SK-N-SH treated with all-trans-retinoic acid at 6 μM for 48 hours (cell line): ENCODE data around the gene STX10.

Experiments
- ATAC-seq: fragments of 200-7000 bp; cut with Tn5 transposase; 3 replicates; pipeline ENCODE4 v1.9.1; 2020; ENCODE audit warnings: mild to moderate bottlenecking, moderate library complexity
- ARNTL ChIP-seq: fragments of 450-650 bp; formaldehyde crosslinking; IDR thresholded peaks from 2 replicates; pipeline ENCODE4 v1.5.0; 2020; ENCODE audit warnings: low read depth, mild to moderate bottlenecking, moderate library complexity, borderline replicate concordance
- CSDC2 ChIP-seq: fragments of 250-450 bp; sonication (Bioruptor Pico); IDR thresholded peaks from 2 replicates; pipeline ENCODE4 v1.5.0; 2020; ENCODE audit warnings: mild to moderate bottlenecking, moderate library complexity
- ESRRG ChIP-seq: fragments of 250-450 bp; sonication (Bioruptor Pico); IDR thresholded peaks from 2 replicates; pipeline ENCODE4 v1.6.1; 2021; ENCODE audit warnings: mild to moderate bottlenecking
- GLIS3 ChIP-seq: fragments of 250-450 bp; sonication (Bioruptor Pico); IDR thresholded peaks from 2 replicates; pipeline ENCODE4 v1.5.0; 2020; ENCODE audit warnings: mild to moderate bottlenecking, moderate library complexity
- ISL1 ChIP-seq: fragments of 250-450 bp; sonication (Bioruptor Pico); IDR thresholded peaks from 2 replicates; pipeline ENCODE4 v2.1.2; 2022; ENCODE audit warnings: mild to moderate bottlenecking, moderate library complexity
- PPARA ChIP-seq: fragments of 250-450 bp; sonication (Bioruptor Pico); IDR thresholded peaks from 2 replicates; pipeline ENCODE4 v1.5.0; 2020; ENCODE audit warnings: mild to moderate bottlenecking, borderline replicate concordance
- SNAI2 ChIP-seq: fragments of 250-450 bp; sonication (Bioruptor Pico); IDR thresholded peaks from 2 replicates; pipeline ENCODE4 v1.5.0; 2020; ENCODE audit warnings: mild to moderate bottlenecking, moderate library complexity
- TCF4 ChIP-seq: fragments of 250-450 bp; sonication (Bioruptor Pico); IDR thresholded peaks from 2 replicates; pipeline ENCODE4 v1.8.0; 2021; ENCODE audit warnings: mild to moderate bottlenecking, moderate library complexity, borderline replicate concordance
- TOX ChIP-seq: fragments of 250-450 bp; sonication (Bioruptor Pico); IDR thresholded peaks from 2 replicates; pipeline ENCODE4 v1.8.0; 2021; ENCODE audit warnings: mild to moderate bottlenecking, moderate library complexity, borderline replicate concordance
- ZC3H10 ChIP-seq: fragments of 250-450 bp; sonication (Bioruptor Pico); IDR thresholded peaks from 2 replicates; pipeline ENCODE4 v1.5.1; 2021; ENCODE audit warnings: mild to moderate bottlenecking, moderate library complexity
- ZFP3 ChIP-seq: fragments of 250-450 bp; sonication (Bioruptor Pico); IDR thresholded peaks from 2 replicates; pipeline ENCODE4 v1.5.0; 2020; ENCODE audit warnings: mild to moderate bottlenecking, moderate library complexity
- ZFP30 ChIP-seq: fragments of 450-650 bp; formaldehyde crosslinking; IDR thresholded peaks from 2 replicates; pipeline ENCODE4 v1.5.0; 2022; ENCODE audit warnings: mild to moderate bottlenecking, moderate library complexity
- ZNF565 ChIP-seq: fragments of 450-650 bp; formaldehyde crosslinking; conservative IDR thresholded peaks from 2 replicates; pipeline ENCODE4 v1.5.0; 2020; ENCODE audit warnings: low read depth, mild to moderate bottlenecking, moderate library complexity
- ZNF70 ChIP-seq: fragments of 450-650 bp; formaldehyde crosslinking; IDR thresholded peaks from 2 replicates; pipeline ENCODE4 v1.5.0; 2020; ENCODE audit warnings: mild to moderate bottlenecking, moderate library complexity
- ZNF8 ChIP-seq: fragments of 450-650 bp; formaldehyde crosslinking; IDR thresholded peaks from 2 replicates; pipeline ENCODE4 v1.5.0; 2020; ENCODE audit warnings: mild to moderate bottlenecking, moderate library complexity
- TF ChIP-seq, protein P1 (sequence below): fragments of 250-450 bp; sonication (Bioruptor Pico); IDR thresholded peaks from 2 replicates; pipeline ENCODE4 v1.8.0; 2021; ENCODE audit warnings: low read depth, mild to moderate bottlenecking, moderate library complexity, borderline replicate concordance
- TF ChIP-seq, protein P2 (sequence below): fragments of 250-450 bp; sonication (Bioruptor Pico); IDR thresholded peaks from 2 replicates; pipeline ENCODE4 v1.5.1; 2021; ENCODE audit warnings: mild to moderate bottlenecking, moderate library complexity
- TF ChIP-seq, protein P3 (sequence below): fragments of 250-450 bp; sonication (Bioruptor Pico); IDR thresholded peaks from 2 replicates; pipeline ENCODE4 v1.8.0; 2020; ENCODE audit warnings: mild to moderate bottlenecking, moderate library complexity, borderline replicate concordance
- TF ChIP-seq, protein P4 (sequence below): fragments of 250-450 bp; sonication (Bioruptor Pico); IDR thresholded peaks from 2 replicates; pipeline ENCODE4 v1.5.0; 2020; ENCODE audit warnings: mild to moderate bottlenecking, moderate library complexity

The STX10 gene

DNA sequence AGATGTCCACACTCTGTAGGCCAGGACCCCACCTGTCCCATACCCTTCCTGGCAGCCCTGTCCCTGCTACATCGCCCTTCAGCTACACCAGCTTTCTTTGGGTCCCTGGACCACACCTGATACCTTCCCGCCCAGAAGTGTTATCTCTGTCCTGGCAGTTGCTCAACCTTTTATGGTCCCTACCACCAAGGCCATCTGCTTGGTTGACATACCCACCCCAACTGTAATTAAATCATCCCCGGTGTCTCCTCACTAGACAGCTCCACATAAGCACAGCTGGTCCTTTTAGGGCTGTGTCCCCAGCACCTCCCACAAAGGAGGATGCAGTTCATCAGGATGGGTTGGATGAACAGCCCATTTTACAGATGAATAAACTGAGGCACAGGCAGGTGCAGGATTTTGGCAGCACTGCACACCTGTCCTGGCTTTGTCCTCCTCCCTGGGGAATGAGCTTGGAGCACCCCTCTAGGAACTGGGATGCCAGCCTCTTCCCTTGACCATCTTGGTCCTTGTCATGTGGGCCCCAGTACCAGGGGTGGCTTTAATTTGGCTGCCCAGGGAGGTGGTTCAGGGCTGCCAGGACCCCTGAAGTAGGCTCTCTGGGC lies 19.2 kb downstream of the STX10 start:
- no peak for ATAC-seq
- TF ChIP-seq ZC3H10 (CRISPR knock-in tag) (no peak), ZFP3 (CRISPR knock-in tag) (no peak), CSDC2 (CRISPR knock-in tag) (no peak), ZNF70 (CRISPR knock-in tag) (no peak), SNAI2 (no peak), PPARA (CRISPR knock-in tag) (no peak), TOX (CRISPR knock-in tag) (no peak)
- TF ChIP-seq, protein P1, sequence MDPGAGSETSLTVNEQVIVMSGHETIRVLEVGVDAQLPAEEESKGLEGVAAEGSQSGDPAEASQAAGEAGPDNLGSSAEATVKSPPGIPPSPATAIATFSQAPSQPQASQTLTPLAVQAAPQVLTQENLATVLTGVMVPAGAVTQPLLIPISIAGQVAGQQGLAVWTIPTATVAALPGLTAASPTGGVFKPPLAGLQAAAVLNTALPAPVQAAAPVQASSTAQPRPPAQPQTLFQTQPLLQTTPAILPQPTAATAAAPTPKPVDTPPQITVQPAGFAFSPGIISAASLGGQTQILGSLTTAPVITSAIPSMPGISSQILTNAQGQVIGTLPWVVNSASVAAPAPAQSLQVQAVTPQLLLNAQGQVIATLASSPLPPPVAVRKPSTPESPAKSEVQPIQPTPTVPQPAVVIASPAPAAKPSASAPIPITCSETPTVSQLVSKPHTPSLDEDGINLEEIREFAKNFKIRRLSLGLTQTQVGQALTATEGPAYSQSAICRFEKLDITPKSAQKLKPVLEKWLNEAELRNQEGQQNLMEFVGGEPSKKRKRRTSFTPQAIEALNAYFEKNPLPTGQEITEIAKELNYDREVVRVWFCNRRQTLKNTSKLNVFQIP (CRISPR knock-in tag), result no peak
- TF ChIP-seq, protein P2, sequence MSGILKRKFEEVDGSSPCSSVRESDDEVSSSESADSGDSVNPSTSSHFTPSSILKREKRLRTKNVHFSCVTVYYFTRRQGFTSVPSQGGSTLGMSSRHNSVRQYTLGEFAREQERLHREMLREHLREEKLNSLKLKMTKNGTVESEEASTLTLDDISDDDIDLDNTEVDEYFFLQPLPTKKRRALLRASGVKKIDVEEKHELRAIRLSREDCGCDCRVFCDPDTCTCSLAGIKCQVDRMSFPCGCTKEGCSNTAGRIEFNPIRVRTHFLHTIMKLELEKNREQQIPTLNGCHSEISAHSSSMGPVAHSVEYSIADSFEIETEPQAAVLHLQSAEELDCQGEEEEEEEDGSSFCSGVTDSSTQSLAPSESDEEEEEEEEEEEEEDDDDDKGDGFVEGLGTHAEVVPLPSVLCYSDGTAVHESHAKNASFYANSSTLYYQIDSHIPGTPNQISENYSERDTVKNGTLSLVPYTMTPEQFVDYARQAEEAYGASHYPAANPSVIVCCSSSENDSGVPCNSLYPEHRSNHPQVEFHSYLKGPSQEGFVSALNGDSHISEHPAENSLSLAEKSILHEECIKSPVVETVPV (CRISPR knock-in tag), result no peak
- TF ChIP-seq, protein P3, sequence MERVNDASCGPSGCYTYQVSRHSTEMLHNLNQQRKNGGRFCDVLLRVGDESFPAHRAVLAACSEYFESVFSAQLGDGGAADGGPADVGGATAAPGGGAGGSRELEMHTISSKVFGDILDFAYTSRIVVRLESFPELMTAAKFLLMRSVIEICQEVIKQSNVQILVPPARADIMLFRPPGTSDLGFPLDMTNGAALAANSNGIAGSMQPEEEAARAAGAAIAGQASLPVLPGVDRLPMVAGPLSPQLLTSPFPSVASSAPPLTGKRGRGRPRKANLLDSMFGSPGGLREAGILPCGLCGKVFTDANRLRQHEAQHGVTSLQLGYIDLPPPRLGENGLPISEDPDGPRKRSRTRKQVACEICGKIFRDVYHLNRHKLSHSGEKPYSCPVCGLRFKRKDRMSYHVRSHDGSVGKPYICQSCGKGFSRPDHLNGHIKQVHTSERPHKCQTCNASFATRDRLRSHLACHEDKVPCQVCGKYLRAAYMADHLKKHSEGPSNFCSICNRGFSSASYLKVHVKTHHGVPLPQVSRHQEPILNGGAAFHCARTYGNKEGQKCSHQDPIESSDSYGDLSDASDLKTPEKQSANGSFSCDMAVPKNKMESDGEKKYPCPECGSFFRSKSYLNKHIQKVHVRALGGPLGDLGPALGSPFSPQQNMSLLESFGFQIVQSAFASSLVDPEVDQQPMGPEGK (CRISPR knock-in tag), result no peak
- TF ChIP-seq, protein P4, sequence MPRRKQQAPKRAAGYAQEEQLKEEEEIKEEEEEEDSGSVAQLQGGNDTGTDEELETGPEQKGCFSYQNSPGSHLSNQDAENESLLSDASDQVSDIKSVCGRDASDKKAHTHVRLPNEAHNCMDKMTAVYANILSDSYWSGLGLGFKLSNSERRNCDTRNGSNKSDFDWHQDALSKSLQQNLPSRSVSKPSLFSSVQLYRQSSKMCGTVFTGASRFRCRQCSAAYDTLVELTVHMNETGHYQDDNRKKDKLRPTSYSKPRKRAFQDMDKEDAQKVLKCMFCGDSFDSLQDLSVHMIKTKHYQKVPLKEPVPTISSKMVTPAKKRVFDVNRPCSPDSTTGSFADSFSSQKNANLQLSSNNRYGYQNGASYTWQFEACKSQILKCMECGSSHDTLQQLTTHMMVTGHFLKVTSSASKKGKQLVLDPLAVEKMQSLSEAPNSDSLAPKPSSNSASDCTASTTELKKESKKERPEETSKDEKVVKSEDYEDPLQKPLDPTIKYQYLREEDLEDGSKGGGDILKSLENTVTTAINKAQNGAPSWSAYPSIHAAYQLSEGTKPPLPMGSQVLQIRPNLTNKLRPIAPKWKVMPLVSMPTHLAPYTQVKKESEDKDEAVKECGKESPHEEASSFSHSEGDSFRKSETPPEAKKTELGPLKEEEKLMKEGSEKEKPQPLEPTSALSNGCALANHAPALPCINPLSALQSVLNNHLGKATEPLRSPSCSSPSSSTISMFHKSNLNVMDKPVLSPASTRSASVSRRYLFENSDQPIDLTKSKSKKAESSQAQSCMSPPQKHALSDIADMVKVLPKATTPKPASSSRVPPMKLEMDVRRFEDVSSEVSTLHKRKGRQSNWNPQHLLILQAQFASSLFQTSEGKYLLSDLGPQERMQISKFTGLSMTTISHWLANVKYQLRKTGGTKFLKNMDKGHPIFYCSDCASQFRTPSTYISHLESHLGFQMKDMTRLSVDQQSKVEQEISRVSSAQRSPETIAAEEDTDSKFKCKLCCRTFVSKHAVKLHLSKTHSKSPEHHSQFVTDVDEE (CRISPR knock-in tag), result no peak

DNA sequence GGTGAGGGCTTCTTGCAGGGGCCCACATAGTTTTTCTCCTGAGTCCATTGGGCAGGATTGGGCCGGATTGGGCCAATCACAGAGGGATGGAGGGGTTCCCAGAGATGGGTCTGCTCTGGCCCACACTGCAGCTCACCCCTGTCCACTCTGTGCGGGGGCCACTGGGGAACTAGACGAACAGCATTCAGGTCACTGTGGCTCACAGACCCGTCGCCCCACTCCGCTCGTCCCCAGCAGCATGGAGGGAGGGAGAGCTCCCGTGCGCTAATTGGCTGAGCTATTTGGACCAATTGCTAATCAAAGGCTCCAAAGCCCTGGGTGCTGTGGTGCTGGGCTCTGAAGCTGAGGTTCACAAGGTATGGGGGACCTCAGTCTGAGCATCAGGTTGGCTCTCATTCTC lies 20.8 kb downstream of the STX10 start:
- TF ChIP-seq ISL1 (no peak), ZC3H10 (CRISPR knock-in tag) (no peak), ZNF8 (CRISPR knock-in tag) (no peak), ZFP30 (no peak), ZNF565 (no peak), CSDC2 (CRISPR knock-in tag) (no peak), ARNTL (CRISPR knock-in tag) (no peak), TCF4 (CRISPR knock-in tag) (no peak), PPARA (CRISPR knock-in tag) (no peak), ESRRG (CRISPR knock-in tag) (no peak), TOX (CRISPR knock-in tag) (no peak), GLIS3 (CRISPR knock-in tag) (no peak)
- TF ChIP-seq, protein P4 (CRISPR knock-in tag), result no peak
- TF ChIP-seq, protein P3 (CRISPR knock-in tag), result no peak
- TF ChIP-seq, protein P1 (CRISPR knock-in tag), result no peak
- TF ChIP-seq, protein P2 (CRISPR knock-in tag), result no peak
- ATAC-seq, result no peak
